Brain pericyte (primary cell): ENCODE results near the gene ALS2CL.
"Not testable (repeated sequence)": the region's sequence is repeated elsewhere in the genome, so short reads cannot be mapped to it uniquely, and the experiment has no call there.

Source experiments
- DNase-seq: peaks from one replicate; pipeline ENCODE4 v3.0.0-alpha.2; 2012; ENCODE audit warnings: low read depth, low spot score

The ALS2CL gene

GRCh38 chr3:46715507-46716175 lies 22.2 kb upstream of the ALS2CL start:
- no peak for DNase-seq

GRCh38 chr3:46714728-46715506 lies 21.4 kb upstream of the ALS2CL start:
- no peak for DNase-seq

GRCh38 chr3:46713898-46714552 lies 20.5 kb upstream of the ALS2CL start:
- DNase-seq = no peak

- no peak for DNase-seq
These were observed 19.8 kb upstream of the ALS2CL start for GRCh38 chr3:46713050-46713897.

GRCh38 chr3:46712191-46713049 lies 18.9 kb upstream of the ALS2CL start:
- DNase-seq = no peak

- DNase-seq = no peak
These were observed 18.3 kb upstream of the ALS2CL start for GRCh38 chr3:46711760-46712159.

- no peak for DNase-seq
These were observed 17.8 kb upstream of the ALS2CL start for GRCh38 chr3:46711305-46711704.

- no peak for DNase-seq
These were observed 17.3 kb upstream of the ALS2CL start for GRCh38 chr3:46710671-46711295.

GRCh38 chr3:46710229-46710628 lies 16.8 kb upstream of the ALS2CL start:
- no peak for DNase-seq

GRCh38 chr3:46709721-46710120 lies 16.2 kb upstream of the ALS2CL start:
- DNase-seq = no peak

- no peak for DNase-seq
These were observed 15.7 kb upstream of the ALS2CL start for GRCh38 chr3:46709157-46709654.

- no peak for DNase-seq
These were observed 15.1 kb upstream of the ALS2CL start for GRCh38 chr3:46708401-46709156.

- DNase-seq = no peak
These were observed 14.1 kb upstream of the ALS2CL start for GRCh38 chr3:46707601-46708011.

GRCh38 chr3:46706771-46707582 lies 13.5 kb upstream of the ALS2CL start:
- no peak for DNase-seq

GRCh38 chr3:46705751-46706552 lies 12.5 kb upstream of the ALS2CL start:
- DNase-seq = no peak

GRCh38 chr3:46705022-46705530 lies 11.6 kb upstream of the ALS2CL start:
- no peak for DNase-seq

GRCh38 chr3:46704346-46704745 lies 10.9 kb upstream of the ALS2CL start:
- DNase-seq = not testable (repeated sequence)
